Measurements from ENCODE around the gene TMEM253.

Gene TMEM253

GRCh38 chr14:21071225-21072030 lies 29.4 kb upstream of the TMEM253 start:
- TF ChIP-seq CTCF (conservative IDR thresholded peaks at IDR 0.05; ENCODE audit: low read depth, low read length) = peak; percentile 17
- DNase-seq (ENCODE audit: low read depth) = peak; percentile 95
- H3K4me3 ChIP-seq (ENCODE audit: low read depth, low read length) = peak overlapping the region; percentile 78

- peak; percentile 30 for TF ChIP-seq CTCF (conservative IDR thresholded peaks at IDR 0.05; ENCODE audit: low read depth, low read length)
- H3K4me3 ChIP-seq (ENCODE audit: low read depth, low read length) = peak overlapping the region; percentile 78
- DNase-seq (ENCODE audit: low read depth) = peak; percentile 82
Observed at GRCh38 chr14:21072031-21072473, 28.8 kb upstream of the TMEM253 start.

GRCh38 chr14:21072781-21073339 lies 28.0 kb upstream of the TMEM253 start:
- no peak overlapping the region for H3K4me3 ChIP-seq (ENCODE audit: low read depth, low read length)
- no peak for DNase-seq (ENCODE audit: low read depth)
- TF ChIP-seq CTCF (conservative IDR thresholded peaks at IDR 0.05; ENCODE audit: low read depth, low read length) = no peak

GRCh38 chr14:21073921-21074320 lies 26.9 kb upstream of the TMEM253 start:
- no peak overlapping the region for H3K4me3 ChIP-seq (ENCODE audit: low read depth, low read length)
- no peak for DNase-seq (ENCODE audit: low read depth)
- no peak for TF ChIP-seq CTCF (conservative IDR thresholded peaks at IDR 0.05; ENCODE audit: low read depth, low read length)

- H3K4me3 ChIP-seq (ENCODE audit: low read depth, low read length) = no peak overlapping the region
- TF ChIP-seq CTCF (conservative IDR thresholded peaks at IDR 0.05; ENCODE audit: low read depth, low read length) = no peak
- DNase-seq (ENCODE audit: low read depth) = no peak
Observed at GRCh38 chr14:21074398-21075272, 26.2 kb upstream of the TMEM253 start.

- H3K4me3 ChIP-seq (ENCODE audit: low read depth, low read length) = no peak overlapping the region
Observed at GRCh38 chr14:21075719-21076437, 25.0 kb upstream of the TMEM253 start.

More at GRCh38 chr14:21075719-21076437, 25.0 kb upstream of the TMEM253 start:
- no peak for TF ChIP-seq CTCF (conservative IDR thresholded peaks at IDR 0.05; ENCODE audit: low read depth, low read length)
- no peak for DNase-seq (ENCODE audit: low read depth)

Measured in choroid plexus epithelial cell (primary cell).